Islet precursor cell (in vitro differentiated cells): ENCODE measurements around the gene POLR3G.

ENCODE experiments used
- DNase-seq: peaks from one replicate; pipeline ENCODE4 v3.0.0-alpha.2; 2018

POLR3G gene, protein sequence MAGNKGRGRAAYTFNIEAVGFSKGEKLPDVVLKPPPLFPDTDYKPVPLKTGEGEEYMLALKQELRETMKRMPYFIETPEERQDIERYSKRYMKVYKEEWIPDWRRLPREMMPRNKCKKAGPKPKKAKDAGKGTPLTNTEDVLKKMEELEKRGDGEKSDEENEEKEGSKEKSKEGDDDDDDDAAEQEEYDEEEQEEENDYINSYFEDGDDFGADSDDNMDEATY

DNA sequence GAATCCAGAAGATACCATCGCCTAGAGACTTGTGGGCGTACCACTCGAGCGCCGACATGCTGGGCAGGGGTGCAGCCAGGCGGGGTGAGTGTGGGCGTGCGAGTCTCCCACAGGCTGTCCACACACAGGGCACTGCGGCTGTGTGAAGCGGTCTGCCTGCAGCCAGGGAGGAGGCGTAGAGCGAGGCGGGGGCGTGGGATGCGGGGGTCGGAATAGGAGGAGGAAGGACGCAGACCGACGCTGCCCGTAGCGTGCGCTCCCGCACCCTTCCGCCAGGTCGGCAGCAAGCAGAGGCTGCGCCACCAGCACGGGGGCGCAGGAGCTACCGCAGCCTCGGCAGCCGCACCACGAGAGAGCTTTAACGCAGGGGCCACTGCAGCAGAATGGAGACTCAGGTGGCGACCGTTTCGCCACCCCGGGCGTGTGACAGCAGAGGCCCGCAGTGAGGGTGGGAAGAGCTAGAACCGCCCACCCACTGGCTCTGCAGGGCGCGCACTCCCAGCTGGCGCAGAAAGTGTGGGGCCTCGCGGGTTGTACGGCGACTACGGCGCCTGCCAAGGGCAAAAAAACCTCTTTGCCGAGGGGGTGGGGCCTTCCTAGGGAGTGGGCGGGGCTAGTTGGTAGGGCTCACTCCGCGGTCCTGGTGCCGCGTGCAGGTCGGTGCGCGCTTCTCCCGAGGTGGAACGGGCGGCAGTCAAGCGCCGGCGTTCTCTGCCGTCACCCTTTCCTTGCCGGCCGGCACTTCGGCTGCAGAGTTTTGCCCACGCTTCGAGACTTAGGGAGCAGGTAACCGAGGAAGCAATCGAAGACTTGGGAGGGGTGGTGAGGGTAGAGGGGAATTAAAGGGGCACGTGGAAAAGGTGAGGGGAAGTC lies at the start of gene POLR3G, which contains the start of gene MBLAC2:
TSS of gene POLR3G (plus strand) at position 630 of the 873 bp plus-strand sequence. CDS start 10,704 bp downstream, outside the sequence.
TSS of gene MBLAC2 (minus strand) at position 537 of the 873 bp plus-strand sequence. CDS start at position 58, 479 bp downstream.
- peak; percentile 97 for DNase-seq

DNA sequence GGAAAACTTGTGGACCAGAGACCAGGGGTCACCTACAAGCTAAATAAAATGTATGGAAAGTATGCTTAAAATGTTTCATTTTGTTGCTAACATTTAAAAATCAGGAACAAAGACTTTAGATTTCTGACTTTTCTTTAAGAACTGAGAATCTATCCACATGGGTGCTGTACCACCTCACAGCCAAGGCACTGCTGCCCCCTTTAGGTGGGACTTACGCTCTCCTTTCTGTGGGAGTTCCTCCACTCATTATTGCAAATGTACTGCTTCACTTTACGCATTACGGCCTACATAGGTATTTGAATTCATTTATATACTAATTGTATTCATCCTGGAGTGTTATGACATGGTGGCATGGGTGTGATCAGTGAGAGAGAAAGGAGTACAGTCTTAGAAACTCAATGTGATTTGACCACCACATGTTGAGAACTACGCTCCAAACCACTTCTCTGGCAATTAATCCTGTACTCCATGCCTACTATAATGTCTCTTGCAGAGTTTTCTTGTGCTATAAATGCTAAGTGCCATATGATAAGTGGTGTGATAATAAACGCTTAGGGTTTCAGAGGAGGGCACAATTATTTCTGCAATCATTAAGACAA lies 40.4 kb upstream of the POLR3G start:
- DNase-seq, result peak; percentile 71

DNA sequence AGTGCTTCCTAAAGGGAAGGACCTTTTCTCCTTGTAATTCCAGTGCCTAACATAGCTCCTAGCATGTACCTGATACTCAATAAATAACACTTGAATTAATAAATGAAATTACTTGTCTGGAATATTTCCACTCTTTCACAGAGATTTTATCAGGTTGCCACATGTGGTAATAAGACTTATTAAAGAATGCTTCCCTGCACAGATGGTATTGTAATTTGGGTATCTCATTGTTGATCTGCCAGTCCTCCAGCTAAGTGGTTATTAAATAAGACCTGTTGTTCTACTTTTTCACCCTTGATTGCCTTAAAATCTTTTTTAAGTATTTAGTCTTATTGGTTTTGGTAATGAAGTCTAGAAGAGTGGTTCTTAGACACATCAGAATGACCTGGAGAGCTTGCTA lies 37.0 kb upstream of the POLR3G start:
- no peak for DNase-seq

DNA sequence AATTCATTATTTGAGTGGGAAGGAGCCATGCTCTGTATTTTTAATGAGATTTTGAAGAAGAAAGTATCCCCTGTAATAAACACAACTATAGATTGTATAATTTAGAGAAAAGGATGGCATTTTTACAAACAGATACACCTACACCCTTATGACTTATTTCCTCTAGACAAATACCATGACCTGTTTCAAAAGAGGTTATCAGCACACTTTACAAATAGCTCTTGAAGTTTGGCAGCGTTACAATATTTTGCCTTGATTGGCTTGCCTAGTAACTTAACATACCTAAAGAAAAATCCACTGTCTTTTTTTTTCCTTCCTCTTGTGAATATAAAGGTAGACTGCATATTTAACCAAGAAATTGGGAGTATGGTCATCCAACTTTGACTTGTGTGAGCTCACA lies 36.6 kb upstream of the POLR3G start:
- DNase-seq, result no peak

DNA sequence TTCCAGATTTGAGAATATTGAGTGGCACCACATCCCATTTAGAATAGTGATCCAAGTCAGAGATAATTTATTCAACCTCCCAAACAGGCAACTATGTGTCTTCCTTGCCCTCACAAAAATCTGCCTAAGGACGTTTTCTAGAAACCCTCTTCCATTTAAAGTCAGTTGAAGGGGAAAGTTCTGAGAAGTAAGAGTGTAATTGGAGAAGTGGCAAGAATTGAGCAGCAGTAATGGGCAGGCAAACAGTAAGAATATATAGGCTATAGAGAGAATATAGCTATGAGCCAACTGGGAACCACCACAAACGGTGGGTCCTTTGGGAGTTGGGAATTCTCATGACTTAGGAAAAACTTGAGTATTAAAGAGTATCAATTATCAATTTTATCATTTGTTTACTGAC lies 34.0 kb upstream of the POLR3G start:
- no peak for DNase-seq

DNA sequence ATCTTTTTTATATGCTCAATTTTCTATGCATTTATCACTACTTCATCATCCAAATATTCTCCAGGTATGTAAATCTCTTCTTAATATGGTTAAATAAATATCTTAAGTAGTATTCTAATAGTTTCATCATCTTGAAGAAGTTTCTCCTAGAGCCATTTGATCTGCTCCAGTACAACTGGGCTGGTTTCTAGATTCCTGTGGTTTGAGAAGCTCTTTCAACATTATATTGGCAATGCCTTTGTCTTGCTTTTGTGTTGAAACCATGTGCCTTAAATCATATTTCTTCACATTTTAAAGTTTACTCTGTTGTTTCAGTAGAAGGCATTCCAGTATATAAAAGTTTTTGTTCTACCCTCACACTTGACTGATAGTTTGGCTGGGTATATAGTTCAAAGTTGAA lies 27.7 kb upstream of the POLR3G start:
- DNase-seq, result no peak

DNA sequence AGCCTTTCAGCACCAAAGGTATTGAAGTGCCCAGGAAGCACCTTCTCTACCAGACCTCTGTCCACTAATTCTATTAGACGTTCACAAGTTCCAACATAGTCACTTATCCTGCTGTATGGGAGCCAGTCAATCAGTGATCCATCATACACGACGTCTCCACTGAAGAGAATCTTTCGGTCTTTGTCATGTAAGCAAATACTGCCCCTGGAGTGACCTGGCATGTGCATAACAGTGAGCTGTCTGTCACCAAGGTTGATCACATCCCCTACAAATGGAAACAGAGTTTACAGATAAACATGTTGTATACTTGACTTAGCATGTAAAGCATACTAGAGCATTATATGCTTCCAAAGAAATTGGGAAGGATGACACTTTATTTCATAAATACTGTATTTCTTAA lies 13.4 kb upstream of the POLR3G start:
- no peak for DNase-seq

DNA sequence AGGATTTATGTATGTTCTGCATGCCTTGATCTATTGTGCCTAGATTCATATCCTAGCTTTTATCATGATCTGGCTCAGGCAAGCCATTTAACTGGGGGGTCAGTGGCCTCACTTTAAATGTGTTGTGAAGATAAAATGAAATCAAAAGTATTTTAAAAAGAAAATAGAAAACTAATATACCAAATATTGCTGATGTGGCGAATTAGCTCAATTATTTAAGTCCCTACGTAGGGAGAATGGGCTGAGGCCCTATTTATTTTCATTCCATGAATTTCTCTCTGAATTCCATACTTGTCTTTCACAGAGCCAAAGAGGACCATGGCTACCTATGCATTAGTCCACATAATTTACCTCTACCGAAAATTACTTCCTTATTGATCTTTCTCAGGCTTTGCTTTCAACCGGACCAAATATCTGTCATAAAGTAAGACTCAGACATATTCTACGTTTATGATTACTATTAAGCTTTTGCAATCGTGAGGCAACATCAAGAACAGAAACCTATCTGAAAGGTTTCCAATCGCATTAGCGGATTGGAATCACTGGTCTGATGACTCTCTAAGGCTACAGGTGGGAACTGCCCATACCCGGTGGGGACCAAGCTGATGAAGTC lies 1.8 kb upstream of the POLR3G start:
- DNase-seq, result no peak

DNA sequence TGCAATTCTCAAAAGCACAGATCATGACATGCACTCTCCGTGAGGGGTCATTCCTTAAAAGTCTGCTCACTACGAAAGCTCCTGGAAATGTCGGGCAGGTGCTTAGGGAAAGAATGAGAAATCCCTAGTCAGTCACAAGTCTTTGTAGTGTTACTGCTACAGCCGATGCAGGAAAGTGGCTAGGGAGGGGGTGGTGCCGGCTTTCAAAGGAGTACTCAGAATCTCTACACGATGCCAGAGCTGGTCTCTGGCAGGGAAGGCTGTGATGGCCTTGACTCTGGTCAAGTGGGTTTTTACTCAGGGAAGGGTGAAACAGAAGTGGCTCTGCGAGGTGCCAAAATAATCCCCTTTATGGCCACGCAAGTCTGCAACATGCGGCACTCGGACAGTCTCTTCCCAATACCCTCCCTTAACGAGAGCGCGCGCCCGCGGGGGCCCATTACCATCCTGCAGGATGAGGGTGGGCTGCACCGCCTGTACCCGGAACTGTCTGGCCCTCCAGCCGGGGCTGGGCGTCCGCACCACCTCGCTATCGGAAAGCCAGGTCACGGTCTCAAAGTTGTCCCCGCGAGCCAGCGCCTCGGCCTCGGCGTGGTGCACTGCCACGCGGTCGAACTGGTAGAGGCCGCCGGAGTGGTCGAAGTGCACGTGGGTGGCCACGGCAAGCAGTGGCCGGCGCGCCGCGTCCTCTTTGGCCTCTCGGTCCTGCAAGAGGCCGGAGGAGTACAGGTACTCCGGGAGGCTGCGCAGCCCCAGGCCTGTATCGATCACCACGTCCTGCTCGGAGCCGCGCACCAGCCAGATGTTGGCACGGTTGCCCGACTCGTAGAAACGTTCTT lies 1.0 kb upstream of the POLR3G start:
- peak; percentile 63 for DNase-seq

DNA sequence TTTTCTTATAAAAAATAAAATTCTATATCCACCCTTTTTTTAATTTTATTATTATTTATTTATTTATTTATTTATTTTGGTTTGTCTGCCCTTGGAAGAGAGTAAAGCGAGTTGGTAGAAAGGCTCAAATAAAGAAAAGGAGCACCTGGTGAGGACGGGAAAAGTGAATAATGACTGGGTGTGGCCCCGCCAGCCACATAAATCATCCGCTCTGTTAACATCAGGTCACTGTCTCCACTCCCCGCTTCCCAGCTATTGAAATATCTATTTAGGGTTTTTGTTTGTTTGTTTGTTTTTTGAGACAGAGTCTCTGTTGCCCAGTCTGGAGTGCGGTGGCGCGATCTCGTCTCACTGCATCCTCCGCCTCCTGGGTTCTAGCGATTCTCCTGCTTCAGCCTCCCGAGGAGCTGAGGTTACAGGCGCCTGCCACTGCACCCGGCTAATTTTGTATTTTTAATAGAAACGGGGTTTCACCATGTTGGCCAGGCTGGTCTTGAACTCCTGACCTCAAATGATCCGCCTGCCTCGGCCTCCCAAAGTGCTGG lies 844 bp downstream of the POLR3G start:
- DNase-seq, result no peak

DNA sequence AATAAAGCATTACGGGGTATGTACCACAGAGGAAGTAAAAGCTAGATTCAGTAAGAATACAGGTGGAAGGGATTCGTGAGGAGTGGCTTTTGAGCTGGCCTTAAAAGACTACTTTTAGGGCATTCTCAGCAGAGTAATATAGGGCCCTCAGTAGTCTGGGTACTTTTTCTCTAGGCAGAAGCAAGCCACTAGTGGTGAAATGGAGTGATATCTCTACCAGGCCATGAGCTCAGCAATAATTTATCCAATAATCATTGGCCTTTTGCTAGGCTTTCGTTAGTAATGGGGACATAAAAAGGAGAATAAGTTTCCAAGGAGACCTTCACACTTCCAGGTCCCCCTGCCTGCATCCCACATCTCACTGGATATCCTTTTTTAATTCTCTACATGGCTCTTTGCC lies 1.7 kb downstream of the POLR3G start:
- DNase-seq, result no peak

DNA sequence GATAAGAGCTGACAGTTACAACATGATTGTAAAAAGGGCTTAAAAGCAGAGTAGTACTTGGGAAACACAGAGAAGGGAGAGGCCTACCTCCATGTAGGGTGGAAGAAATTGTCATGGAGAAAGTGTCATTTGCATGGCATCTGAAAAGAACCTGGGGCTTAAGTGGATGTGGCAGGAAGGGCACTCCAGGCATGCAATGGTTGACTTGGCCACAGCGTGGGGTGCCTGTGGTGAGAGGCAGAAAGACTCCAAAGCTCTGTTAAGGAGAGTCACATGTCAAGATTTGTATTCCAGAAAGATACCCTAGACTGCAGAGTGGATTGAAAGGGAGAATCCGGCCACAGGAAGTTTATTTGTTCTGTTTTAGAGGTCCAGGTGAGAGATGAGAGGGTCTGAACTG lies 2.4 kb downstream of the POLR3G start:
- no peak for DNase-seq

DNA sequence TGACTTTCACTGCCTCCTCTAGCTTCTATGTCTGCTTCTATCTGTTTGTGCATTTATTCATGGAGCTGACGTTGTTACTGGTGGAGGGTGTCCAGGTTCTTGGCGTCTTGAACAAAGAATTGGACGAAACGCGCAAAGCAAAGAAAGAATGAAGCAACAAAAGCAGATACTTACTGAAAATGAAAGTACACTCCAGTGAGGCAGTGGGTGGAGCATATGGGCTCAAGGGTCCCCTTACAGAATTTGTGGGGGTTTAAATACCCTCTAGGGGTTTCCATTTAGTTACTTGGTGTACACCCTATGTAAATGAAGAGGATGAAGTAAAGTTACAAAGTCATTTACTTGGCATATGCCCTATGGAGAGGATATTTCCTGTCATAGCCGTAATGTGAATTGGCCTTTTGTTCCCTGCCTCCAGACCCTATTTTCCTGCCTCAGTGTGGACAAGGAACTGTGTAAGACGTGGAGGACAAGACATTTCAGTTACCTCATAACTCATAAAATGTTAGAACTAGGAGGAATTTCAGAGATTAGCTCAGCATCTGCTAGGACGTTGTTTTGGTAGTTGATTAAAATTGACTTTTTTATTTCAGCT lies 3.1 kb downstream of the POLR3G start:
- DNase-seq, result no peak

DNA sequence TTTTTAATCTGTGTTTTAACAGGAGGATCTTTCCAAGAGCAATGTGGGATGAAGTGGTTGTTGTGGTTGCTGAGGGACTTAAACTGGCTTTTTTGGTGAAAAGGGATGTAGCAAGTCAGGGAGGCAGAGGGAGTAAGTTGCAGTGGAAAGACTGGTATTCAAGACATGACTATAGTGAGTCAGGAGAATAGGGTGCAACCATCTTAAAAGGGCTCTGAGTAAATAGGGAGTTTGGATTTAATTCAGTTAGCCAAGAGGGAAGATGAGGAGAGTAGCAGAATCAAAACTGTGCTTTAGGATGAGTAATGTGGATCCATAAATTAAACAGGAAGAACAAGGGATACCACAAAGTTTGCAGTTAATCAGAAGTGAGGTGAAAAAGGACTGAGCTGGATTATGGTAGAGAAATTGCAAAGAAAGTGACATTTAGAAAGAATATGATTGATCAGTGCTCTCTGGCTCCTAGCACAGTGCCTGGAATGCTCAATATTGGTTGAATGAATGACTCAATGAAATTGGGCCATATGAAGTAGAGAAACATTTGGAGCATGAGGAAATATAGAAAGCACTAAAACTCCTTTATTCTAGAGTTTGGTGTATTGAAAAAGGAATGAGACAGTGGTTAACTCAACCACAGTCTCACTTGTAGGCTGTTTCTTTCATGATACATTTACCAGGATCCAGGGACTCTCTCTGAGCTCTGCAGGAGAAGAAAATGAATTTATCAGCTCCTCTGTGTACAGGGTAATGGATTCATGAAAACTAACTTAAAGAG lies 5.1 kb downstream of the POLR3G start:
- no peak for DNase-seq

DNA sequence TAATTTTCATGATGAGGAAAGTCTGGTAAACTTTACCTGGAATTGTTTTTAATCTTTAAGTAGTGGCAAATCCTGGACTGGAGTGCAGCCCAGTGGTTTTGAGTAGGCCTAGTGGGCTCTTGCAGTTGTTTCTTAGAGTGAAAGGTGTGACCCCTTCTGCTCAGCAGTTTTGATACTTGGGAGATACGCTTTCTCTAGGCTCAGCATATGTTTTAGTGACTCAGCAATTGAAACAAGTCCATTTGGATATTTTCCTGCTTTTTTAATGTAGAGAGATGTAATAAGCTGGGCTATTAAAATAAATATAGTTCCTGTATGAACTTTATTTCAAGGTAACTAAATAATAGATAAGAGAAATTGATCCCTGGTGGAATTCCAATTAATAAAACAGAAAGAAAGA lies 6.0 kb downstream of the POLR3G start:
- DNase-seq, result no peak

DNA sequence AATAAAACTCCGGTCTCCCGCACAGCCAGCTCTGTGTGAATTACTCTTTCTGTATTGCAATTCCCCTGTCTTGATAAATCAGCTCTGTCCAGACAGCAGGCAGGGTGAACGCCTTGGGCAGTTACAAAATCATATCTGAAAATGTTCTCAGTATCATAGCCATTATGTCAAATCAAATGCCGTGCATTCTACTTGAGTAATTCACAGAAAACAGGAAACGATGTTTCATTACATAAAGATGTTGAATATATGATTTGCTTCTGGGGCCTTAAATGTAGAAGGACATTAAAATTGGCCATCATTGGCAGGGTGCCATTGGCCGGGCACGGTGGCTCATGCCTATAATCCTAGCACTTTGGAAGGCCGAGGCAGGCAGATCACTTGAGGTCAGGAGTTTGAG lies 8.5 kb downstream of the POLR3G start:
- DNase-seq, result no peak

DNA sequence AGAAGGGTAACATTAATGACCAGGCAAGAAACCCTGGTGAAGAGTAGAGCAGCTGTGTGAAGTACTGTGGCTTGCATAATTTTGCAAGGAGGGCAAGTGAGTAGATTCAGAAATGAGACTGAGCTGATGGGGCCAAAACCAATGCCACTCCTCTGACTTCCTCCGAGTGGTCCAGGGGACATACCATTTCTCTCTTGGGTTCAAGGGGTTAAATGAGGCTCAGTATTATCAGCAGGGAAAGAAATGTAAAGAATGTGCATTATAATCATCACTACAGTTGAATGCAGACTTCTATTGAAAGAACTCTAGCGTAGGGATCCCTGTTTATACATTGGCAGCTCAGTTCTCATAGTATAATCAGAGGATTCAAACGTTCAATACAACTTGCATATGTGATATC lies 9.9 kb downstream of the POLR3G start:
- no peak for DNase-seq

DNA sequence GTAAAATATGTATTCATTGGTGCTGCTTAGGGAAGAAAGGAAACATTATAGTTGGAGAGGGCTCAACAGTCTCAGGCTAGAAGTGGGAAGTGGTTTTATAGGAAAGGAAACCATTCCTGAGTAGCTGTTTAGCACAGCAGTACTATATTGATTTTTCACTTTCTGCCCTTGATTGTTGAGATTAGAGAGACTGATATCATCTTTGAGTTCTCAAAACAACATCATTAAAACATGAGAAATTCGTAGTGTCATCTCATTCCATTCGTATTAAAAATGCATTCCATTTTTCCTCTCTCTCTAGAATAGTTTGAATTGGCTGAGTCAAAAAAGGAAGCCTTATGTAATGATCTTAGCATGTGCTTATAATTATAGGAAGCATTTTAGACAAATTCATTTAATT lies 14.1 kb downstream of the POLR3G start:
- no peak for DNase-seq

DNA sequence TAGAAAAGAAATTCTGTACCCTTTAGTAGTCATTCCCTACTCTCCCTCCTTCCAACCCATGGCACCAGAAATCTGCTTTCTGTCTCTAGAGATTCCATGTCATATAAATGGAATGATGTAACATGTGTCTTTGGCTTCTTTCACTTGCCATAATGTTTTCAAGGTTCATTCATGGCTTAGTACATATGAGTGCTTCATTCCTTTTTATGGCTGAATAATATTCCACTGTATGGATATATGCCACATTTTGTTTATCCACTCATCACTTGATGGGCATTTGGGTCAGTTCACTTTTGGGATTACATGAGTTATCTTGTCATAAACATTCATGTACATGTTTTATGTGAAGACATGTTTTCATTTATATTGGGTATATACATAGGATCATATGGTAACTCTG lies 19.4 kb downstream of the POLR3G start:
- DNase-seq, result no peak

DNA sequence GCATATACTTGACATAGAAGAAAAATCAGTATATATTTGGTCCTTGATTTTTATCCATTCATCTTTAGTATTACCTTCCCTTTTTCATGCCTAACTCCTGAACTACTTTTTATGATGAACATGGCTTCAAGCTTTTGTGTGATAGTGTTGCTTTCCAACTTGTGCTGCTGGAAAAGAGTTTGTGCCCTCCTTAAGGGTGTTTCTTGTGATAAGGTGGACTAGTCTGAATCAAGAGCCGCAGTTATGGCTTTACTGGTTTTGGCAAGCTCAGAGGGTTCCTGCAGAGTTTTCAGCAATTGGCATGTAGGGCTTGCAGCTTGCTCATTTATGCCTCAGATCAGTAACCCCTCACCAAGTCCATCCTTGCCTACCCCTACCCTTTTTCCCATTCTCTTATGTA lies 20.5 kb downstream of the POLR3G start:
- no peak for DNase-seq

DNA sequence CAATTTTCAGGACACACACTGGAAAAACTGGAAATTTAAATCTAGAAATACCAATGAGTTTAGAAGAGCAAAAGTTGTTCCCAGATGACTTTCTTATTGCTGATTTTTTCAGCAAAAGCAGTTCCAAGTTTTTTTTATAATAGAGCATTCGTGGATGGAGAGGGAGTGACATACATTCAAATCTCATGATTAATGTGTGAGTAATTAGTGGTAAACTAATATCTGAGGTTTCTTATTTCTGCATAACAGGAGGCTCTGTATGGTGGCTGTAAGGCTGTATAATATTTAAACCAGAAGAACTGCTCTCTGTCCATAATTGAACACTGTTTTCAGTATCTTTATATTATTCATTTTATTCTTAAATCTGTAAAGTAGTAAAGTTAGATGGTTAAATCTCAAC lies 28.9 kb downstream of the POLR3G start:
- DNase-seq, result no peak
